ENCODE measurements around the gene VEZT.
"Not testable (repeated sequence)": the region's sequence is repeated elsewhere in the genome, so short reads cannot be mapped to it uniquely, and the experiment has no call there.

VEZT gene

GRCh38 chr12:95321516-95322246 lies 104.1 kb downstream of the VEZT start:
- no peak for DNase-seq

GRCh38 chr12:95322326-95322725 lies 104.7 kb downstream of the VEZT start:
- DNase-seq = peak; percentile 94

- DNase-seq = no peak
Observed at GRCh38 chr12:95323212-95323611, 105.6 kb downstream of the VEZT start.

- DNase-seq = not testable (repeated sequence)
Observed at GRCh38 chr12:95324246-95324645, 106.6 kb downstream of the VEZT start.

- no peak for DNase-seq
Observed at GRCh38 chr12:95325501-95325900, 107.9 kb downstream of the VEZT start.

GRCh38 chr12:95326445-95326844 lies 108.8 kb downstream of the VEZT start:
- DNase-seq = peak; percentile 86

- DNase-seq = no peak
Observed at GRCh38 chr12:95326855-95327254, 109.2 kb downstream of the VEZT start.

- no peak for DNase-seq
Observed at GRCh38 chr12:95328708-95329107, 111.1 kb downstream of the VEZT start.

GRCh38 chr12:95335948-95336347 lies 118.3 kb downstream of the VEZT start:
- no peak for DNase-seq

GRCh38 chr12:95336387-95337067 lies 118.9 kb downstream of the VEZT start:
- DNase-seq = peak; percentile 92

GRCh38 chr12:95337146-95337545 lies 119.5 kb downstream of the VEZT start:
- DNase-seq = peak; percentile 88

- no peak for DNase-seq
Observed at GRCh38 chr12:95339086-95339788, 121.6 kb downstream of the VEZT start.

- no peak for DNase-seq
Observed at GRCh38 chr12:95342008-95342407, 124.4 kb downstream of the VEZT start.

GRCh38 chr12:95343461-95344230 lies 126.0 kb downstream of the VEZT start:
- no peak for DNase-seq

GRCh38 chr12:95349291-95349690 lies 131.7 kb downstream of the VEZT start:
- DNase-seq = no peak

GRCh38 chr12:95351748-95352147 lies 134.1 kb downstream of the VEZT start:
- no peak for DNase-seq
